Heart right ventricle (tissue), 16 donors: Measurements from ENCODE around the gene CLDN11. TPM values are rescaled to one million over a fixed set of nuclear protein-coding genes. Genes with fewer than 3 reads are reported as not detected.

Experiments
- ATAC-seq, 8 donors: fragments of 200-7000 bp; cut with Tn5 transposase; one replicate each; pipeline ENCODE4 v1.9.1; 2020; ENCODE audit warnings: mild to moderate bottlenecking in 8 of 8, moderate library complexity in 8 of 8, moderate number of reproducible peaks in 1 of 8
- DNase-seq, 2 donors: peaks; one replicate each; pipeline ENCODE4 v3.0.0-alpha.2; 2020
- H3K27ac ChIP-seq, 10 donors: fragments of 200-600 bp; sonication (generic) in 2 of 10; one replicate each; pipeline versions ENCODE4 v1.5.0 to v1.8.0; 2020 to 2022; ENCODE audit warnings: mild to moderate bottlenecking in 3 of 10
- H3K27me3 ChIP-seq, 7 donors: fragments of 200-600 bp; one replicate each; pipeline ENCODE4 v1.8.0; 2021 to 2022; ENCODE audit warnings: mild to moderate bottlenecking in 2 of 7
- H3K36me3 ChIP-seq, 9 donors: fragments of 200-600 bp; sonication (generic) in 1 of 9; one replicate each; pipeline versions ENCODE4 v1.5.0 to v1.8.0; 2020 to 2022; ENCODE audit warnings: mild to moderate bottlenecking in 2 of 9
- H3K4me1 ChIP-seq, 9 donors: fragments of 200-600 bp; sonication (generic) in 1 of 9; one replicate each; pipeline versions ENCODE4 v1.5.0 to v1.8.0; 2020 to 2022; ENCODE audit warnings: mild to moderate bottlenecking in 4 of 9
- H3K4me3 ChIP-seq, 10 donors: fragments of 200-600 bp; sonication (generic) in 2 of 10; one replicate each; pipeline versions ENCODE4 v1.5.0 to v1.8.0; 2020 to 2022; ENCODE audit warnings: mild to moderate bottlenecking in 7 of 10, moderate library complexity in 2 of 10
- H3K9me3 ChIP-seq, 11 donors: fragments of 200-600 bp in 10 of 11; sonication (generic) in 2 of 11; one replicate each; pipeline versions ENCODE4 v1.5.0 to v1.8.0; 2013 to 2022; ENCODE audit warnings: mild to moderate bottlenecking in 2 of 11, control low read depth in 1 of 11, moderate library complexity in 1 of 11
- WGBS, 2 donors: extraction: QIAGEN DNeasy Blood & Tissue Kit; methylation state at CpG; one replicate each; pipeline ENCODE4 v1.1.7; 2013; ENCODE audit warnings: inconsistent platforms in 1 of 2; 5-methylcytosine and 5-hydroxymethylcytosine counted together
- intact Hi-C, 10 donors: fragments of 100-400 bp; cut with DNase I; formaldehyde crosslinking; loops; one replicate each; pipeline versions ENCODE4 v1.11.1 to v1.14.2; 2022
- polyA plus RNA-seq, 2 donors: library from polyadenylated mRNA; stranded (reverse); fragments of 200-250 nt; gene quantifications; one replicate each; pipeline ENCODE4 v1.2.3, GENCODE V29; 2013
- total RNA-seq, 10 donors: library from RNA; stranded (reverse); fragmentation: NEBNext Ultra II Directional in 3 of 10; extraction: Animal tissue kit (Norgen Biotek cat#: 25700) in 3 of 10; gene quantifications; one replicate each; pipeline versions ENCODE4 v1.2.1 to v1.2.4, GENCODE V29; 2021 to 2023
- TF ChIP-seq, protein P1 (sequence below), 9 donors: fragments of 200-600 bp; sonication (generic) in 2 of 9; IDR thresholded peaks; one replicate each; pipeline versions ENCODE4 v1.5.0 to v1.8.0; 2021 to 2022; ENCODE audit warnings: antibody characterized with exemption in 9 of 9, mild to moderate bottlenecking in 5 of 9, moderate library complexity in 1 of 9
- donor health status: Arrhythmogenic right ventricular cardiomyopathy.
- donor health status: ischemic (EF 13 %, LVEDD 7.1; RV severe dilation, severe dysfunction).
- donor health status: healthy with polysubstance abuse.
- donor health status: DM: no; HTN: yes; CAD: no.
- donor health status: DM: no; HTN: no; CAD: no.
- donor health status: ischemic (EF 25% LVEDD 6.9; RV normal size, moderate dysfunction).
- donor health status: ischemic (EF 25% LVEDD 5.7; RV mildly dilated, moderate dysfunction).
- donor health status: healthy.
- donor health status: DM: yes; HTN: yes; CAD: no.
- donor health status: Ischemic cardiomyopathy.
- donor health status: ischemic (EF 35%, LVEDD 5.7; RV mildly dilated, moderate dysfunction).
- donor health status: nonischemic (EF 11% LVEDD 7.7; RV severe dilation, severe dysfunction).
- donor health status: DM: yes; HTN: yes; CAD: no.
- donor health status: PGD.
- donor health status: ischemic (EF 29% LVEDD 5.4; RV normal size, mild dysfunction).
- donor health status: nonischemic (EF 23%, LVEDD 6.1; RV moderate dilation, normal function).

CLDN11 gene
- total and polyA plus RNA-seq, 12 donors: 1.6 to 3.9 (median 2.8) TPM

DNA sequence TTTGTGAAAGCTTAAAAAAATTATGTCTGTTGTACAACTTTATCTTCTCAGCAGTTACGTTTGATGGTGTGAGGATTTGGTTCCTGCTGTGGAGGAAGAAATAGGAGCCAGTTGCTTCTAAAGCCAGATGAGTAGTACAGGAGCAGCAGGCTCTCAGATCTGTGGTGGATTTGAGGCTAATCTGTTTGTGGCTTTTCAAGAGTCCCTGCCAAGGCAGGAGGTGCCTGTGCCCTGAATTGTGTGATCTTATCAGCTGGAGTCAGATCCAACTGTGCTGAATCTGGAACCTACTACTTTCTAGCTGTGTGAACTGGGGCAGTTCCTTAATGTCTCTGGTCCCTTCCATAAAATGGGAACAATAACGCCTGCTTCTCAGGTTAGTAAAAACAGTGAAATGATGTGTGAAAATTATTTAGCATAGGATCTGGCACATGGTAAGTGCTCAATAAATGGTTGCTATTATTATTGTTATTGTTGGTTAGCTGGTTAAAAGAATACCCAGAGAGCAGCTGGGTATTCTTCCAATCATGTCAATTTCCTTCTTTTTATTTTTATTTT lies 7.7 kb downstream of the CLDN11 start:
- Histone ChIP-seq H3K4me1 (peaks cover 0 to 3% (median under 1%) of the 10 kb centered on the region in 9 donors), H3K27me3 (peaks cover 0 to 5% (median 0%) of the 10 kb centered on the region in 7 donors), H3K27ac (no peak overlapping the region), H3K9me3 (no peaks in the 10 kb centered on the region), H3K36me3 (peaks cover 0 to 5% (median 0%) of the 10 kb centered on the region in 9 donors), H3K4me3 (no peak overlapping the region)
- ATAC-seq: no peak
- intact Hi-C loops: loop anchor here in 1 of 10 donors (10.0 kb wide), 1 partner anchor 78 kb away; no protein-coding TSS in a partner anchor
- no peak for DNase-seq
- TF ChIP-seq, protein P1, sequence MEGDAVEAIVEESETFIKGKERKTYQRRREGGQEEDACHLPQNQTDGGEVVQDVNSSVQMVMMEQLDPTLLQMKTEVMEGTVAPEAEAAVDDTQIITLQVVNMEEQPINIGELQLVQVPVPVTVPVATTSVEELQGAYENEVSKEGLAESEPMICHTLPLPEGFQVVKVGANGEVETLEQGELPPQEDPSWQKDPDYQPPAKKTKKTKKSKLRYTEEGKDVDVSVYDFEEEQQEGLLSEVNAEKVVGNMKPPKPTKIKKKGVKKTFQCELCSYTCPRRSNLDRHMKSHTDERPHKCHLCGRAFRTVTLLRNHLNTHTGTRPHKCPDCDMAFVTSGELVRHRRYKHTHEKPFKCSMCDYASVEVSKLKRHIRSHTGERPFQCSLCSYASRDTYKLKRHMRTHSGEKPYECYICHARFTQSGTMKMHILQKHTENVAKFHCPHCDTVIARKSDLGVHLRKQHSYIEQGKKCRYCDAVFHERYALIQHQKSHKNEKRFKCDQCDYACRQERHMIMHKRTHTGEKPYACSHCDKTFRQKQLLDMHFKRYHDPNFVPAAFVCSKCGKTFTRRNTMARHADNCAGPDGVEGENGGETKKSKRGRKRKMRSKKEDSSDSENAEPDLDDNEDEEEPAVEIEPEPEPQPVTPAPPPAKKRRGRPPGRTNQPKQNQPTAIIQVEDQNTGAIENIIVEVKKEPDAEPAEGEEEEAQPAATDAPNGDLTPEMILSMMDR (IDR thresholded peaks at IDR 0.05): no peak
- WGBS, 2 donors: 81 to 82% methylated on average over 2 of the region's 2 CpGs

DNA sequence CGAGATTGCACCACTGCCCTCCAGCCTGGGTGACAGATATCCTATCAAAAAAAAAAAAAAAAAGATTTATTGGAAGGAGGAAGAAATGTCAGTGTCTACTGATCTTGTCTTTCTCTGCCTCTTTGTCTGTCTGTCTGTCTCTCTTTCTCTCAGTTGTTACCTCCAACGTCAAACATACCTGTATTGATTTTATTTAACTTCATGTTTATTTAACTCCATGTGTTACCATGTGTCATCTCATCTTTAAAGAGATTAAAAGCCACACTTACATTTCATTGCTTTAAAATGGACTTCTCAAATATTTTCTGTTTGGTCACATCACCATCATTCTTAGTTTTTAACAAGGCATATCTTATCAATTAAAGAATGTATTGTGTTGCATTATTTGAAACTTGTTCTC lies 9.4 kb downstream of the CLDN11 start:
- Histone ChIP-seq H3K27me3 (peaks cover 0 to 5% (median 0%) of the 10 kb centered on the region in 7 donors), H3K9me3 (no peaks in the 10 kb centered on the region), H3K27ac (no peak overlapping the region), H3K36me3 (peaks cover 0 to 5% (median 0%) of the 10 kb centered on the region in 9 donors), H3K4me1 (no peaks in the 10 kb centered on the region), H3K4me3 (no peak overlapping the region)
- DNase-seq: no peak
- intact Hi-C loops: loop anchor here in 1 of 10 donors (10.0 kb wide), 1 partner anchor 77 kb away; no protein-coding TSS in a partner anchor
- ATAC-seq: no peak
- TF ChIP-seq, protein P1 (IDR thresholded peaks at IDR 0.05): no peak
- WGBS, 2 donors: 90% methylated on average over 2 of the region's 2 CpGs

DNA sequence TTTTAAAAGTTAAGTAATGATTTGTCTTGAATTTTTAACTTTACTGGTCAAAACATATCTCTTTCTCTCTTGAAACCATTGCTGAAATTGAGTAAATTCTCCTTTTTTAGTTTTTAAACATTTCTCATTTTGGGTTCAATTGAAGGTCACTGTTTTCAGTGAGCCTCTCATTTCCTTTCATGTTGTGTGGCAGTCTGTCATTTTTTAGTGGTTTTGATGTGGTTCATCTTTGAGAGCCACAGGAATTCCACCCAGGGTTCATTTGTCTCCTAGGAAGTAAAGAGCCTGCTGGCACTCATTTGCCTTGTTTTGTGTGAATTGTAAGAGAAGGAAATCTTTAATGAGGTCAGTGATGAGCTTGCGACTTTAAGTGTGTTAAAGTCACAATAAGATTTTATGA lies 10.4 kb downstream of the CLDN11 start:
- intact Hi-C loops: loop anchor here in 1 of 10 donors (10.0 kb wide), 1 partner anchor 76 kb away; no protein-coding TSS in a partner anchor
- H3K27me3 ChIP-seq: peaks cover 0 to 5% (median 0%) of the 10 kb centered on the region in 7 donors
- no peaks in the 10 kb centered on the region for H3K9me3 ChIP-seq
- H3K4me3 ChIP-seq: no peak overlapping the region
- ATAC-seq: no peak
- TF ChIP-seq, protein P1 (IDR thresholded peaks at IDR 0.05): no peak
- H3K27ac ChIP-seq: no peak overlapping the region
- no peaks in the 10 kb centered on the region for H3K4me1 ChIP-seq
- DNase-seq: no peak
- WGBS, 2 donors: 92 to 95% methylated on average over 1 of the region's 1 CpG
- peaks cover 0 to 5% (median 0%) of the 10 kb centered on the region in 9 donors for H3K36me3 ChIP-seq

DNA sequence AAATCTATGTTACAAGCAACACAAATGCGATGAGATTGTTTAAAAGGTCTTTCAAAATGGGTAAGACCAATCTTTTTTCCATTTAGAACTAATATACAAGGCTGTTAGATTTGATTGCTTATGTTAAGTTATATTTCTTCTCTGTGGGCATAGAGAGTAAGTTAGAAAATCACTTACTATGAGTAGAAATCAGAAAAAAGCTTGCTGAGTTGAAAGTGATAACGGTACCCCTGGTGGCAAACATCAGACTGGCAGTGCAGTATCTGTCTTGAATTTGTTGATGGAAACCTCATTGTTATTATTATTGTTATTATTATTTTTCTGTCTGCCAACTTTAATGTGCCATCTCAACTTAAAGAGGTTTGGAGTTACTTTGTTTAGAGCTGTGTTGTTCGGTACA lies 12.4 kb downstream of the CLDN11 start:
- DNase-seq (no peak), ATAC-seq (no peak)
- Histone ChIP-seq H3K9me3 (no peaks in the 10 kb centered on the region), H3K36me3 (peaks cover 0 to 20% (median 0%) of the 10 kb centered on the region in 9 donors), H3K27ac (no peak overlapping the region), H3K4me1 (no peaks in the 10 kb centered on the region), H3K27me3 (peaks cover 0 to 5% (median 0%) of the 10 kb centered on the region in 7 donors), H3K4me3 (no peak overlapping the region)
- TF ChIP-seq, protein P1 (IDR thresholded peaks at IDR 0.05): no peak
- 95 to 96% methylated on average over 3 of the region's 3 CpGs for WGBS, 2 donors
- intact Hi-C loops: no loop called here
